WTC11 (cell line): ENCODE results near the gene LAMA1. TPM values are rescaled to one million over a fixed set of nuclear protein-coding genes. Genes with fewer than 3 reads are reported as not detected.

Experiments
- ATAC-seq: fragments of 200-7000 bp; cut with Tn5 transposase; 2 replicates; pipeline ENCODE4 v1.10.0; 2021; ENCODE audit warnings: mild to moderate bottlenecking, moderate library complexity
- CTCF ChIA-PET: fragments of 300-600 bp; sonication (Branson Sonifier 250); formaldehyde crosslinking; loops from one replicate; lab custom pipeline; 2021; ENCODE audit warnings: antibody characterized with exemption; lab: Charles Lee
- POLR2A ChIA-PET: fragments of 350-600 bp; sonication (Branson Sonifier 250); formaldehyde crosslinking; loops from one replicate; lab custom pipeline; 2021; ENCODE audit warnings: antibody characterized with exemption; lab: Charles Lee
- DNase-seq: peaks from one replicate; pipeline ENCODE4 v3.0.0; 2021; ENCODE audit warnings: low spot score
- H3K27ac Mint-ChIP-seq: 2 replicates; pipeline ENCODE4 v1.8.0; 2021; ENCODE audit warnings: mixed read lengths
- H3K27me3 Mint-ChIP-seq: 2 replicates; pipeline ENCODE4 v1.8.0; 2021; ENCODE audit warnings: low read depth, mild to moderate bottlenecking, moderate library complexity, mixed read lengths
- H3K36me3 Mint-ChIP-seq: 2 replicates; pipeline ENCODE4 v1.8.0; 2021; ENCODE audit warnings: mixed read lengths
- H3K4me1 Mint-ChIP-seq: 2 replicates; pipeline ENCODE4 v1.8.0; 2022; ENCODE audit warnings: mixed read lengths
- H3K4me3 Mint-ChIP-seq: 2 replicates; pipeline ENCODE4 v1.8.0; 2021; ENCODE audit warnings: mild to moderate bottlenecking, moderate library complexity, mixed read lengths
- H3K9me3 Mint-ChIP-seq: 2 replicates; pipeline ENCODE4 v1.8.0; 2021; ENCODE audit warnings: mixed read lengths
- ELF4 ChIP-seq: sonication (generic); formaldehyde crosslinking; IDR thresholded peaks from 2 replicates; pipeline ENCODE4 v1.8.1; 2022; ENCODE audit warnings: low read depth, mild to moderate bottlenecking, moderate library complexity, missing genetic modification reagents
- EMX1 ChIP-seq: fragments of 250-450 bp; sonication (Bioruptor Pico); IDR thresholded peaks from 2 replicates; pipeline ENCODE4 v1.8.0; 2021; ENCODE audit warnings: mild to moderate bottlenecking
- FOXP1 ChIP-seq: sonication (generic); formaldehyde crosslinking; IDR thresholded peaks from 2 replicates; pipeline ENCODE4 v1.8.0; 2022; ENCODE audit warnings: missing genetic modification reagents, mild to moderate bottlenecking, moderate library complexity, borderline replicate concordance
- HMGA2 ChIP-seq: fragments of 250-450 bp; sonication (Bioruptor Pico); IDR thresholded peaks from 2 replicates; pipeline ENCODE4 v1.4.0; 2021; ENCODE audit warnings: mild to moderate bottlenecking, moderate library complexity
- MYBL2 ChIP-seq: sonication (generic); formaldehyde crosslinking; IDR thresholded peaks from 2 replicates; pipeline ENCODE4 v1.8.1; 2023; ENCODE audit warnings: mild to moderate bottlenecking, moderate library complexity, missing genetic modification reagents
- OVOL2 ChIP-seq: fragments of 250-450 bp; sonication (Bioruptor Pico); IDR thresholded peaks from 2 replicates; pipeline ENCODE4 v1.9.0; 2021; ENCODE audit warnings: mild to moderate bottlenecking, borderline replicate concordance
- SOX15 ChIP-seq: fragments of 250-450 bp; sonication (Bioruptor Pico); IDR thresholded peaks from 2 replicates; pipeline ENCODE4 v1.9.0; 2021; ENCODE audit warnings: mild to moderate bottlenecking
- SP1 ChIP-seq: sonication (generic); formaldehyde crosslinking; conservative IDR thresholded peaks from 2 replicates; pipeline ENCODE4 v1.8.1; 2022; ENCODE audit warnings: missing genetic modification reagents
- TP53 ChIP-seq: sonication (generic); formaldehyde crosslinking; IDR thresholded peaks from 2 replicates; pipeline ENCODE4 v1.8.1; 2023; ENCODE audit warnings: mild to moderate bottlenecking, missing genetic modification reagents
- ZNF396 ChIP-seq: fragments of 250-450 bp; sonication (Bioruptor Pico); IDR thresholded peaks from 2 replicates; pipeline ENCODE4 v1.8.0; 2021; ENCODE audit warnings: mild to moderate bottlenecking, moderate library complexity, borderline replicate concordance
- ZNF416 ChIP-seq: fragments of 250-450 bp; sonication (Bioruptor Pico); IDR thresholded peaks from 2 replicates; pipeline ENCODE4 v1.9.0; 2021; ENCODE audit warnings: mild to moderate bottlenecking, inconsistent platforms
- total RNA-seq: library from RNA; stranded (reverse); gene quantifications from 3 replicates; pipeline ENCODE4 v1.2.3, GENCODE V29; 2021
- TF ChIP-seq, protein P1 (sequence below): sonication (generic); formaldehyde crosslinking; IDR thresholded peaks from 2 replicates; pipeline ENCODE4 v1.8.0; 2022; ENCODE audit warnings: mild to moderate bottlenecking, missing genetic modification reagents
- TF ChIP-seq, protein P2 (sequence below): sonication (generic); formaldehyde crosslinking; IDR thresholded peaks from 2 replicates; pipeline ENCODE4 v1.8.0; 2023; ENCODE audit warnings: mild to moderate bottlenecking, missing genetic modification reagents
- TF ChIP-seq, protein P3 (sequence below): sonication (generic); formaldehyde crosslinking; IDR thresholded peaks from 2 replicates; pipeline ENCODE4 v1.8.1; 2022; ENCODE audit warnings: mild to moderate bottlenecking, missing genetic modification reagents, moderate library complexity, borderline replicate concordance
- TF ChIP-seq, protein P4 (sequence below): sonication (generic); formaldehyde crosslinking; IDR thresholded peaks from 2 replicates; pipeline ENCODE4 v1.8.1; 2022; ENCODE audit warnings: missing genetic modification reagents, borderline replicate concordance
- TF ChIP-seq, protein P5 (sequence below): sonication (generic); formaldehyde crosslinking; IDR thresholded peaks from 2 replicates; pipeline ENCODE4 v1.8.0; 2022; ENCODE audit warnings: mild to moderate bottlenecking, missing genetic modification reagents
- TF ChIP-seq, protein P6 (sequence below): fragments of 250-450 bp; sonication (Bioruptor Pico); IDR thresholded peaks from 2 replicates; pipeline ENCODE4 v1.9.0; 2021; ENCODE audit warnings: mild to moderate bottlenecking

The LAMA1 gene
- total RNA-seq, 1 experiment from 2014 or later, result 50.7 TPM

DNA sequence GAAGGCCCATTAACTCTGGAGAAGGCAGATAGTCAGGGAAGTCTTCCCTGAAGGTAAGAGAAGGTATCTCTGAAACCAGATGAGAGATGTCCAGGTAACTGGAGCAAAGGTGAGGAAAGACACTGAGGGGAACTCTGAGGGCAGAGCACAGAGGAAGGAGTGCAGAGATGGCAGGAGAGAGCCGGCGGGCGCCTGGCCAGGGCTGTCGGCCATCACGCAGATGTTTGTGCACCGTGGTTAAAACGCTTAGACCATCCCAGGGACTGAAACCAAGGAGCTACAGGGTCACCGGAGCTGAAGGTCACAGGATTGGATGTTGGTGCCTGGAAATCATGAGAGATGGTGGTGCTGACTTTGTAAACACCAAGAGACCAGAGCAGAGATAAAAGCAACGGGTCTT lies 55.4 kb downstream of the LAMA1 start:
- ATAC-seq, result no peak
- Mint-ChIP-seq H3K4me1 (peaks cover 4% of the 10 kb centered on the region; the same call in 1 of the 2 replicates), H3K9me3 (no peaks in the 10 kb centered on the region), H3K27me3 (no peaks in the 10 kb centered on the region), H3K4me3 (no peak overlapping the region), H3K36me3 (peaks cover 9% of the 10 kb centered on the region; the same call in 1 of the 2 replicates), H3K27ac (0 out of 2 replicates have a peak overlapping the region, but pooled peaks have one; percentile 34)
- no peak for DNase-seq
- POLR2A ChIA-PET, result interaction anchor here (0.6 kb wide), 1 partner anchor 130 kb away, joined by 3 read pairs; no protein-coding TSS in a partner anchor
- TF ChIP-seq TP53 (CRISPR knock-in tag), result no peak
- TF ChIP-seq, protein P1, sequence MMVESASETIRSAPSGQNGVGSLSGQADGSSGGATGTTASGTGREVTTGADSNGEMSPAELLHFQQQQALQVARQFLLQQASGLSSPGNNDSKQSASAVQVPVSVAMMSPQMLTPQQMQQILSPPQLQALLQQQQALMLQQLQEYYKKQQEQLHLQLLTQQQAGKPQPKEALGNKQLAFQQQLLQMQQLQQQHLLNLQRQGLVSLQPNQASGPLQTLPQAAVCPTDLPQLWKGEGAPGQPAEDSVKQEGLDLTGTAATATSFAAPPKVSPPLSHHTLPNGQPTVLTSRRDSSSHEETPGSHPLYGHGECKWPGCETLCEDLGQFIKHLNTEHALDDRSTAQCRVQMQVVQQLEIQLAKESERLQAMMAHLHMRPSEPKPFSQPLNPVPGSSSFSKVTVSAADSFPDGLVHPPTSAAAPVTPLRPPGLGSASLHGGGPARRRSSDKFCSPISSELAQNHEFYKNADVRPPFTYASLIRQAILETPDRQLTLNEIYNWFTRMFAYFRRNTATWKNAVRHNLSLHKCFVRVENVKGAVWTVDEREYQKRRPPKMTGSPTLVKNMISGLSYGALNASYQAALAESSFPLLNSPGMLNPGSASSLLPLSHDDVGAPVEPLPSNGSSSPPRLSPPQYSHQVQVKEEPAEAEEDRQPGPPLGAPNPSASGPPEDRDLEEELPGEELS, result no peak
- no peak for TF ChIP-seq ELF4 (CRISPR knock-in tag)
- TF ChIP-seq, protein P2, sequence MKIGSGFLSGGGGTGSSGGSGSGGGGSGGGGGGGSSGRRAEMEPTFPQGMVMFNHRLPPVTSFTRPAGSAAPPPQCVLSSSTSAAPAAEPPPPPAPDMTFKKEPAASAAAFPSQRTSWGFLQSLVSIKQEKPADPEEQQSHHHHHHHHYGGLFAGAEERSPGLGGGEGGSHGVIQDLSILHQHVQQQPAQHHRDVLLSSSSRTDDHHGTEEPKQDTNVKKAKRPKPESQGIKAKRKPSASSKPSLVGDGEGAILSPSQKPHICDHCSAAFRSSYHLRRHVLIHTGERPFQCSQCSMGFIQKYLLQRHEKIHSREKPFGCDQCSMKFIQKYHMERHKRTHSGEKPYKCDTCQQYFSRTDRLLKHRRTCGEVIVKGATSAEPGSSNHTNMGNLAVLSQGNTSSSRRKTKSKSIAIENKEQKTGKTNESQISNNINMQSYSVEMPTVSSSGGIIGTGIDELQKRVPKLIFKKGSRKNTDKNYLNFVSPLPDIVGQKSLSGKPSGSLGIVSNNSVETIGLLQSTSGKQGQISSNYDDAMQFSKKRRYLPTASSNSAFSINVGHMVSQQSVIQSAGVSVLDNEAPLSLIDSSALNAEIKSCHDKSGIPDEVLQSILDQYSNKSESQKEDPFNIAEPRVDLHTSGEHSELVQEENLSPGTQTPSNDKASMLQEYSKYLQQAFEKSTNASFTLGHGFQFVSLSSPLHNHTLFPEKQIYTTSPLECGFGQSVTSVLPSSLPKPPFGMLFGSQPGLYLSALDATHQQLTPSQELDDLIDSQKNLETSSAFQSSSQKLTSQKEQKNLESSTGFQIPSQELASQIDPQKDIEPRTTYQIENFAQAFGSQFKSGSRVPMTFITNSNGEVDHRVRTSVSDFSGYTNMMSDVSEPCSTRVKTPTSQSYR (CRISPR knock-in tag), result no peak
- no peak for TF ChIP-seq FOXP1 (CRISPR knock-in tag)
- TF ChIP-seq SOX15 (CRISPR knock-in tag), result no peak
- TF ChIP-seq HMGA2 (CRISPR knock-in tag), result no peak
- TF ChIP-seq, protein P3, sequence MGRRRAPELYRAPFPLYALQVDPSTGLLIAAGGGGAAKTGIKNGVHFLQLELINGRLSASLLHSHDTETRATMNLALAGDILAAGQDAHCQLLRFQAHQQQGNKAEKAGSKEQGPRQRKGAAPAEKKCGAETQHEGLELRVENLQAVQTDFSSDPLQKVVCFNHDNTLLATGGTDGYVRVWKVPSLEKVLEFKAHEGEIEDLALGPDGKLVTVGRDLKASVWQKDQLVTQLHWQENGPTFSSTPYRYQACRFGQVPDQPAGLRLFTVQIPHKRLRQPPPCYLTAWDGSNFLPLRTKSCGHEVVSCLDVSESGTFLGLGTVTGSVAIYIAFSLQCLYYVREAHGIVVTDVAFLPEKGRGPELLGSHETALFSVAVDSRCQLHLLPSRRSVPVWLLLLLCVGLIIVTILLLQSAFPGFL, result no peak
- TF ChIP-seq ZNF396 (CRISPR knock-in tag), result no peak
- TF ChIP-seq SP1, result no peak
- CTCF ChIA-PET, result interaction anchor here (1.3 kb wide), 2 partner anchors 24 to 115 kb away, joined by 4 to 5 read pairs; no protein-coding TSS in a partner anchor

DNA sequence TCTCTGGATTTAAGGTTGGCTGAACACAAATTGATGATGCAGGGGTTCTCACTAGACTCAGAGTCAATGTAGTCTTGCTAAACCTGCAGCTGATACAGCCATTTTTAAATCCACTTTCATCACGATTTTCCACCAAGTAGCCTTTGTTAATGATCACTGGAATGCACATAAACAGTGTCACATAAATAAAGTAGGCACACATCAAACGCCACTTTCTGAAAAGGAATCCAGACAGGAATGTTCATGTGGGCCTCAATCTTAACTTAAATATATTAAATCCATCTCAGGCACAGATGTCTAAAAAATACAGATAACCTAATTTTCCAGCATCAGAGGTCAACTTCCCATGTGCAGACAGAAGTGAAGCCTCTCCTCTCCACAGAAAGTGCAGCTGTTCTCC lies 58.3 kb downstream of the LAMA1 start:
- H3K9me3 Mint-ChIP-seq, result no peaks in the 10 kb centered on the region
- no peak overlapping the region for H3K4me3 Mint-ChIP-seq
- no peaks in the 10 kb centered on the region for H3K4me1 Mint-ChIP-seq
- no peak for DNase-seq
- H3K36me3 Mint-ChIP-seq, result peaks cover 9% of the 10 kb centered on the region; the same call in 1 of the 2 replicates
- no peaks in the 10 kb centered on the region for H3K27me3 Mint-ChIP-seq
- TF ChIP-seq ZNF416 (CRISPR knock-in tag) (no peak), OVOL2 (CRISPR knock-in tag) (no peak)
- TF ChIP-seq, all 79 proteins: peak for 0
- ChIA-PET POLR2A (no interaction called here), CTCF (interaction anchor here (1.6 kb wide), 1 partner anchor 118 kb away, joined by 4 read pairs; no protein-coding TSS in a partner anchor)
- peak overlapping the region; percentile 30; the same call in 1 of the 2 replicates for H3K27ac Mint-ChIP-seq
- ATAC-seq, result no peak

DNA sequence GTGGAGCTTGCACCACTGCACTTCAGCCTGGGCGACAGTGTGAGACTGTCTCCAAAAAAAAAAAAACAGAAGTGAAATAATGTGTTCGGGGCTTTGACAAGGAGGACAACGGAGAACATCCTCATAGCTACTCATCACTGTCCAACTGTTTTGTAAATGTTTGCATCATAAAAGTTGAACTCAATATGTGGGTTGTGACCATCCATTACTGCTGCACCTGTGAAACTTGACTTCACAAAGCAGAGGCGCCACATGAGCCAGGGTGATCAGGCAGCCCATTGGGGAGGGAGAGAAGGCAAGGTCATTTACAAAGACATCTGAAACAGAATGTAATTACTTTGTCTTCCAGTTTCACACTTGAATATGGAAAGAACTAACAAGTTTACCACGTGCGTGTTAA lies 61.6 kb downstream of the LAMA1 start:
- CTCF ChIA-PET, result interaction anchor here (1.2 kb wide), 1 partner anchor 18 kb away, joined by 4 read pairs; no protein-coding TSS in a partner anchor
- H3K9me3 Mint-ChIP-seq, result no peaks in the 10 kb centered on the region
- POLR2A ChIA-PET, result no interaction called here
- peaks cover 9% of the 10 kb centered on the region; the same call in 1 of the 2 replicates for H3K36me3 Mint-ChIP-seq
- H3K4me3 Mint-ChIP-seq, result no peak overlapping the region
- no peaks in the 10 kb centered on the region for H3K4me1 Mint-ChIP-seq
- ATAC-seq, result no peak
- peak overlapping the region; percentile 41; the same call in 1 of the 2 replicates for H3K27ac Mint-ChIP-seq
- H3K27me3 Mint-ChIP-seq, result no peaks in the 10 kb centered on the region
- no peak for DNase-seq
- TF ChIP-seq MYBL2 (CRISPR knock-in tag) (no peak), OVOL2 (CRISPR knock-in tag) (no peak), EMX1 (no peak)
- TF ChIP-seq, protein P4, sequence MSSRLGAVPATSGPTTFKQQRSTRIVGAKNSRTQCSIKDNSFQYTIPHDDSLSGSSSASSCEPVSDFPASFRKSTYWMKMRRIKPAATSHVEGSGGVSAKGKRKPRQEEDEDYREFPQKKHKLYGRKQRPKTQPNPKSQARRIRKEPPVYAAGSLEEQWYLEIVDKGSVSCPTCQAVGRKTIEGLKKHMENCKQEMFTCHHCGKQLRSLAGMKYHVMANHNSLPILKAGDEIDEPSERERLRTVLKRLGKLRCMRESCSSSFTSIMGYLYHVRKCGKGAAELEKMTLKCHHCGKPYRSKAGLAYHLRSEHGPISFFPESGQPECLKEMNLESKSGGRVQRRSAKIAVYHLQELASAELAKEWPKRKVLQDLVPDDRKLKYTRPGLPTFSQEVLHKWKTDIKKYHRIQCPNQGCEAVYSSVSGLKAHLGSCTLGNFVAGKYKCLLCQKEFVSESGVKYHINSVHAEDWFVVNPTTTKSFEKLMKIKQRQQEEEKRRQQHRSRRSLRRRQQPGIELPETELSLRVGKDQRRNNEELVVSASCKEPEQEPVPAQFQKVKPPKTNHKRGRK, result no peak
- TF ChIP-seq, protein P5, sequence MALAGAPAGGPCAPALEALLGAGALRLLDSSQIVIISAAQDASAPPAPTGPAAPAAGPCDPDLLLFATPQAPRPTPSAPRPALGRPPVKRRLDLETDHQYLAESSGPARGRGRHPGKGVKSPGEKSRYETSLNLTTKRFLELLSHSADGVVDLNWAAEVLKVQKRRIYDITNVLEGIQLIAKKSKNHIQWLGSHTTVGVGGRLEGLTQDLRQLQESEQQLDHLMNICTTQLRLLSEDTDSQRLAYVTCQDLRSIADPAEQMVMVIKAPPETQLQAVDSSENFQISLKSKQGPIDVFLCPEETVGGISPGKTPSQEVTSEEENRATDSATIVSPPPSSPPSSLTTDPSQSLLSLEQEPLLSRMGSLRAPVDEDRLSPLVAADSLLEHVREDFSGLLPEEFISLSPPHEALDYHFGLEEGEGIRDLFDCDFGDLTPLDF (CRISPR knock-in tag), result no peak
- TF ChIP-seq, protein P6, sequence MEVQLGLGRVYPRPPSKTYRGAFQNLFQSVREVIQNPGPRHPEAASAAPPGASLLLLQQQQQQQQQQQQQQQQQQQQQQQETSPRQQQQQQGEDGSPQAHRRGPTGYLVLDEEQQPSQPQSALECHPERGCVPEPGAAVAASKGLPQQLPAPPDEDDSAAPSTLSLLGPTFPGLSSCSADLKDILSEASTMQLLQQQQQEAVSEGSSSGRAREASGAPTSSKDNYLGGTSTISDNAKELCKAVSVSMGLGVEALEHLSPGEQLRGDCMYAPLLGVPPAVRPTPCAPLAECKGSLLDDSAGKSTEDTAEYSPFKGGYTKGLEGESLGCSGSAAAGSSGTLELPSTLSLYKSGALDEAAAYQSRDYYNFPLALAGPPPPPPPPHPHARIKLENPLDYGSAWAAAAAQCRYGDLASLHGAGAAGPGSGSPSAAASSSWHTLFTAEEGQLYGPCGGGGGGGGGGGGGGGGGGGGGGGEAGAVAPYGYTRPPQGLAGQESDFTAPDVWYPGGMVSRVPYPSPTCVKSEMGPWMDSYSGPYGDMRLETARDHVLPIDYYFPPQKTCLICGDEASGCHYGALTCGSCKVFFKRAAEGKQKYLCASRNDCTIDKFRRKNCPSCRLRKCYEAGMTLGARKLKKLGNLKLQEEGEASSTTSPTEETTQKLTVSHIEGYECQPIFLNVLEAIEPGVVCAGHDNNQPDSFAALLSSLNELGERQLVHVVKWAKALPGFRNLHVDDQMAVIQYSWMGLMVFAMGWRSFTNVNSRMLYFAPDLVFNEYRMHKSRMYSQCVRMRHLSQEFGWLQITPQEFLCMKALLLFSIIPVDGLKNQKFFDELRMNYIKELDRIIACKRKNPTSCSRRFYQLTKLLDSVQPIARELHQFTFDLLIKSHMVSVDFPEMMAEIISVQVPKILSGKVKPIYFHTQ (CRISPR knock-in tag), result no peak
